Loucy (cell line): ENCODE measurements around the gene MAVS.

Experiments used
- EZH2phosphoT487 ChIP-seq: fragments of 200-600 bp; IDR thresholded peaks from 2 replicates; pipeline ENCODE4 v1.6.1; 2018; ENCODE audit warnings: antibody characterized with exemption, mild to moderate bottlenecking, moderate library complexity, borderline replicate concordance
- TF ChIP-seq, protein P1 (sequence below): fragments of 200-600 bp; sonication (generic); conservative IDR thresholded peaks from 2 replicates; pipeline ENCODE4 v1.5.1; 2014; ENCODE audit warnings: mild to moderate bottlenecking, antibody characterized with exemption, low read length

DNA sequence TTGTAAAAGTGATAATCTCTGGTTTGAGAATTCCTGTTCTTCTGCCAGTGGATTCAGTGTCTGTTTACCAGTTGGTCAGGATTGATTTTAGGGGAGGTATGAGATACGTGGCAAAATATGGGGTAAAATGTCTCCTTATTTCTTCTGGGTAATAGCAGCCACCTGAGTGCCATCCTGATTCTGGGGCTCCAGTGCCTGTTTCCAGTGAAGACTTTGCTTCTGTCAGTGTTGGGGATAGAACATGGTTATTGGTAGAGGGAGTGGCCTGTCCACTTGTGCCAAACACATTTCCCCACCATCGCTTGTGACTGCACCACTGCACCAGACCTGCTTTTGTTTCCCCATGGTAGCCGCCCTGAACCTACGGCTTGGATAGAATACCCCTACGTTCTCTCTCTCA is 58.2 kb downstream of the MAVS start:
- TF ChIP-seq, protein P1, sequence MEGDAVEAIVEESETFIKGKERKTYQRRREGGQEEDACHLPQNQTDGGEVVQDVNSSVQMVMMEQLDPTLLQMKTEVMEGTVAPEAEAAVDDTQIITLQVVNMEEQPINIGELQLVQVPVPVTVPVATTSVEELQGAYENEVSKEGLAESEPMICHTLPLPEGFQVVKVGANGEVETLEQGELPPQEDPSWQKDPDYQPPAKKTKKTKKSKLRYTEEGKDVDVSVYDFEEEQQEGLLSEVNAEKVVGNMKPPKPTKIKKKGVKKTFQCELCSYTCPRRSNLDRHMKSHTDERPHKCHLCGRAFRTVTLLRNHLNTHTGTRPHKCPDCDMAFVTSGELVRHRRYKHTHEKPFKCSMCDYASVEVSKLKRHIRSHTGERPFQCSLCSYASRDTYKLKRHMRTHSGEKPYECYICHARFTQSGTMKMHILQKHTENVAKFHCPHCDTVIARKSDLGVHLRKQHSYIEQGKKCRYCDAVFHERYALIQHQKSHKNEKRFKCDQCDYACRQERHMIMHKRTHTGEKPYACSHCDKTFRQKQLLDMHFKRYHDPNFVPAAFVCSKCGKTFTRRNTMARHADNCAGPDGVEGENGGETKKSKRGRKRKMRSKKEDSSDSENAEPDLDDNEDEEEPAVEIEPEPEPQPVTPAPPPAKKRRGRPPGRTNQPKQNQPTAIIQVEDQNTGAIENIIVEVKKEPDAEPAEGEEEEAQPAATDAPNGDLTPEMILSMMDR: no peak
- TF ChIP-seq EZH2phosphoT487: no peak
